Esophagus squamous epithelium (tissue), 5 donors: ENCODE results near the gene PRKCD. TPM values are rescaled to one million over a fixed set of nuclear protein-coding genes. Genes with fewer than 3 reads are reported as not detected.

Source experiments
- DNase-seq: peaks from one replicate; lab custom pipeline; 2025; lab: John Stamatoyannopoulos, UW
- H3K27ac ChIP-seq, 4 donors: fragments of 200-600 bp; sonication (generic); one replicate each; pipeline ENCODE4 v1.5.1; 2016 to 2019; ENCODE audit warnings: mild to moderate bottlenecking in 1 of 4
- H3K27me3 ChIP-seq, 4 donors: fragments of 200-600 bp; sonication (generic); 1 replicate in 3 of 4; 2 replicates in 1 of 4; pipeline versions ENCODE4 v1.5.1 to v1.6.0; 2017 to 2021; ENCODE audit warnings: antibody characterized with exemption in 1 of 4
- H3K36me3 ChIP-seq, 3 donors: fragments of 200-600 bp; sonication (generic); one replicate each; pipeline ENCODE4 v1.5.1; 2016 to 2019
- H3K4me1 ChIP-seq, 3 donors: fragments of 200-600 bp; sonication (generic); one replicate each; pipeline ENCODE4 v1.5.1; 2017 to 2019
- H3K4me3 ChIP-seq, 4 donors: fragments of 200-600 bp; sonication (generic); 1 replicate in 3 of 4; 2 replicates in 1 of 4; pipeline ENCODE4 v1.5.1; 2016 to 2019; ENCODE audit warnings: mild to moderate bottlenecking in 2 of 4, moderate library complexity in 1 of 4
- H3K9me3 ChIP-seq, 3 donors: fragments of 200-600 bp; sonication (generic); one replicate each; pipeline ENCODE4 v1.5.1; 2016 to 2019
- POLR2A ChIP-seq, 4 donors: fragments of 450-650 bp; IDR thresholded peaks; one replicate each; pipeline ENCODE4 v1.6.1; 2017; ENCODE audit warnings: antibody characterized with exemption in 4 of 4, mild to moderate bottlenecking in 4 of 4, moderate library complexity in 3 of 4
- WGBS, 2 donors: methylation state at CpG; one replicate each; pipeline ENCODE4 v1.1.5; 2018; 5-methylcytosine and 5-hydroxymethylcytosine counted together
- intact Hi-C: fragments of 100-400 bp; cut with DNase I; formaldehyde crosslinking; loops from one replicate; pipeline ENCODE4 v1.15.0; 2022
- total RNA-seq, 4 donors: library from RNA; depleted of rRNA; stranded (reverse); fragments of >200 nt; gene quantifications; one replicate each; pipeline ENCODE4 v1.1.0, GENCODE V29; 2016
- TF ChIP-seq, protein P1 (sequence below), 6 experiments: fragments of 450-650 bp in 4 of 6; fragments of 200-600 bp in 2 of 6; sonication (generic) in 2 of 6; IDR thresholded peaks; one replicate each; pipeline ENCODE4 v1.5.1; 2016 to 2019; ENCODE audit warnings: antibody characterized with exemption in 6 of 6, mild to moderate bottlenecking in 4 of 6, moderate library complexity in 4 of 6
- donor health status: DM: yes; HTN: yes; CAD: no.

Gene PRKCD
- total RNA-seq, 4 donors from 2014 or later = 8.8 to 21.5 (median 20.1) TPM

DNA sequence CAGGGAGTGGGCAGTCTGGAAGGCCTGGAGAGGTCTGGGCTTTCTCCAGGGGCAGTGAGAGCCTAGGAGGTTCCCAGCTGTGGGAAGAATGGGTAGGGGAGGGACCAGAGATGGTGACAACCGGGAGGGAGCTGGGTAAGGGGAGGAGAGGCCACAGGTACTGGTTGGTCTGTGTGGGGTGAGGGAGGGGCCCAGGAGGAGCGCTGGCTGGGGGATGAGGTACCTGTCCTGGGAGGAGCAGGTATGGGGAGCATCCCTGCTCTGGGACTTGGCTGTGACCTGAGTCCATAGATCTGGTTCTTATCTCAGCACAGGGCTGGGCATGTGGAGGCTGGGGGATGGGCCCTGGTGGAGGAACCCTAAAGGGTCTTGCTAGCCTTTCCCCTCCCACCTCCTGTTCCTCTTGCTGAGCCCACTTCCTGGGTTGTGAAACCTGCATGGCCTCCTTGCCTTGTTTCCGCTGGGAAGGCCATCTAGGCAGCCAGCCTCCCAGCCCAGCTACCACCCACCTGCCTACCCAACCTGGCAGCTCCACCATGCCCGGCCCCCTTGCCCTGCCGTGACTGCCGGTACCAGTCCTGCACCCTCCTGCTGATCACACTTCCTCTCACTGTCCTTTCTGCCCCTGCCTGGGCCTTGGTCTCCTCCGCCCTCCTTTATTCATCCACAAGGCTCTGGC lies 11.0 kb downstream of the PRKCD start:
- no peaks in the 10 kb centered on the region for H3K27me3 ChIP-seq
- no peak for DNase-seq
- peaks cover 14 to 51% (median 26%) of the 10 kb centered on the region in 3 donors for H3K4me1 ChIP-seq
- 61 to 65% methylated on average over 7 of the region's 7 CpGs for WGBS, 2 donors
- H3K9me3 ChIP-seq = no peaks in the 10 kb centered on the region
- H3K27ac ChIP-seq = peak overlapping the region in 1 of 4 donors; percentile 10
- H3K36me3 ChIP-seq = peaks cover 0 to 64% (median 0%) of the 10 kb centered on the region in 3 donors
- intact Hi-C loops = no loop called here
- TF ChIP-seq, protein P1, sequence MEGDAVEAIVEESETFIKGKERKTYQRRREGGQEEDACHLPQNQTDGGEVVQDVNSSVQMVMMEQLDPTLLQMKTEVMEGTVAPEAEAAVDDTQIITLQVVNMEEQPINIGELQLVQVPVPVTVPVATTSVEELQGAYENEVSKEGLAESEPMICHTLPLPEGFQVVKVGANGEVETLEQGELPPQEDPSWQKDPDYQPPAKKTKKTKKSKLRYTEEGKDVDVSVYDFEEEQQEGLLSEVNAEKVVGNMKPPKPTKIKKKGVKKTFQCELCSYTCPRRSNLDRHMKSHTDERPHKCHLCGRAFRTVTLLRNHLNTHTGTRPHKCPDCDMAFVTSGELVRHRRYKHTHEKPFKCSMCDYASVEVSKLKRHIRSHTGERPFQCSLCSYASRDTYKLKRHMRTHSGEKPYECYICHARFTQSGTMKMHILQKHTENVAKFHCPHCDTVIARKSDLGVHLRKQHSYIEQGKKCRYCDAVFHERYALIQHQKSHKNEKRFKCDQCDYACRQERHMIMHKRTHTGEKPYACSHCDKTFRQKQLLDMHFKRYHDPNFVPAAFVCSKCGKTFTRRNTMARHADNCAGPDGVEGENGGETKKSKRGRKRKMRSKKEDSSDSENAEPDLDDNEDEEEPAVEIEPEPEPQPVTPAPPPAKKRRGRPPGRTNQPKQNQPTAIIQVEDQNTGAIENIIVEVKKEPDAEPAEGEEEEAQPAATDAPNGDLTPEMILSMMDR (IDR thresholded peaks at IDR 0.05) = no peak
- no peak for TF ChIP-seq POLR2A (IDR thresholded peaks at IDR 0.05)
- H3K4me3 ChIP-seq = no peak overlapping the region

DNA sequence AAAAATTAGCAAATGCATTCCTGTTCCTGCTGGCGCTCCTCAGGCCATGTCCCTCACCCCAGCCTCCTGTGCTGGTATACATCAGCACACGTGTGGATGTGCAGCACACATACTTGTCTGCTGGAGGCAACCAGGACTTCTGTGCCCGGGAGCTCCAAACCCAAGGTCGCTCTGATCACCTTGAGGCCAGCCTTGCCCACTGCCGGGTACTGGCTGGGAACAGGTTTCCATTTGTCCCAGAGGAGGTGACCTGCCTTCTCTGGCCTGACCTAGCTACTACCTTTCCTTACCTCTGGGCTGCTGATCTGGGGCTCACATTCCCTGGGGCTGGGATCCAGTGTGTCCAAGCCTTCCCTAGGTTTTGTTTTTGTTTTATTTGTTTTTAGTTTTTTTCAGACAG lies 12.1 kb downstream of the PRKCD start:
- Histone ChIP-seq H3K27ac (no peak overlapping the region), H3K9me3 (no peaks in the 10 kb centered on the region), H3K27me3 (no peaks in the 10 kb centered on the region), H3K4me3 (no peak overlapping the region), H3K4me1 (peaks cover 6 to 39% (median 16%) of the 10 kb centered on the region in 3 donors), H3K36me3 (peaks cover 0 to 75% (median 0%) of the 10 kb centered on the region in 3 donors)
- intact Hi-C loops = no loop called here
- WGBS, 2 donors = 74 to 89% methylated on average over 4 to 5 of the region's 5 CpGs
- DNase-seq = no peak
- TF ChIP-seq POLR2A (IDR thresholded peaks at IDR 0.05) = no peak
- TF ChIP-seq, protein P1 (IDR thresholded peaks at IDR 0.05) = no peak

DNA sequence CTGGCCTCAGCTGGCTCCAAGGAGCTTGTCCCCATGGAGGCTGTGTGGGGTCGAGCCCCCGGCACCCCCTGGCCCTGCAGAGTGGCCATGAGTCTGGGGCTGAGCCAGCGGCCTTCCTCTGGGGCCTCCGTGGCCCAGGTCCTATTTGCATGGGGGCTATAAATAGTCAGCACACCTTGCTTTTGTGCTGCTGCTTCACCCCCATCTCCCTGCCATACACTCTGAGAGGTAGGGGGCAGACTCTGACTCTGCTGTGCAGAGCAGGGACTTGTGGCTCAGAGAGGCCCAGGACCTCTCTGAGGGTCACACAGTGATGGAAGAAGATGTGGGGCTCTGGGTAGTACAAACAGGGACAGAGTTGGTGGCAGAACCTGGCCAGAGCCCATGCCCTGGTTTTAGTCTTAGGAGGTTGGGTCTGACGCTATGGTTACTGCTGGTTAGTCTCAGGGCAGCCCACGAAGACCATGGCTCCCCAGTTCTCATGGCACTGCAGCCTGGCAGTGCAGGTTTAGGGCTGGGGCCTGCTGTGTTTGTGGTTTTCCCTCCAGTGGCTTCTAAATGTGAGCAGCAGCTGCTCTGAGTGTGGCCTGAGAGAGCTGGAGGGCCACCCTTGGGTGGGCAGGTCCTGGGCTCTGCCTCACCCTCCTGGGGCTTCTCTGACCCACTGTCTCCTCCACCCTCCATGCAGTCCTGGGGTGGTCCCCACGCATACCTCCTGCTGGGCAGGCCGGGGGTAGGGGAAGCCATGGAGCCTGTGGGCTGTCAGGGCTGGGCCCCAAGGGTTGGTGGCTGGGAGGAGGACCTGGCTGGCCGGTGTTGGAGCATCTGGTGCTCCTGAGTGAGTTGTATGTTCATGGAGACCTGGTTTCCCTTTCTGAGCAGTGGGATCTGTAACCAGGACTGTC lies 13.6 kb downstream of the PRKCD start:
- no peak overlapping the region for H3K4me3 ChIP-seq
- H3K9me3 ChIP-seq = no peaks in the 10 kb centered on the region
- DNase-seq = no peak
- H3K4me1 ChIP-seq = peaks cover 0 to 24% (median 6%) of the 10 kb centered on the region in 3 donors
- no peaks in the 10 kb centered on the region for H3K27me3 ChIP-seq
- peak overlapping the region in 1 of 4 donors; percentile 28 for H3K27ac ChIP-seq
- H3K36me3 ChIP-seq = peaks cover 0 to 90% (median 10%) of the 10 kb centered on the region in 3 donors
- 60 to 95% methylated on average over 2 to 9 of the region's 9 CpGs for WGBS, 2 donors
- intact Hi-C loops = no loop called here
- TF ChIP-seq, protein P1 (IDR thresholded peaks at IDR 0.05) = no peak
- no peak for TF ChIP-seq POLR2A (IDR thresholded peaks at IDR 0.05)

DNA sequence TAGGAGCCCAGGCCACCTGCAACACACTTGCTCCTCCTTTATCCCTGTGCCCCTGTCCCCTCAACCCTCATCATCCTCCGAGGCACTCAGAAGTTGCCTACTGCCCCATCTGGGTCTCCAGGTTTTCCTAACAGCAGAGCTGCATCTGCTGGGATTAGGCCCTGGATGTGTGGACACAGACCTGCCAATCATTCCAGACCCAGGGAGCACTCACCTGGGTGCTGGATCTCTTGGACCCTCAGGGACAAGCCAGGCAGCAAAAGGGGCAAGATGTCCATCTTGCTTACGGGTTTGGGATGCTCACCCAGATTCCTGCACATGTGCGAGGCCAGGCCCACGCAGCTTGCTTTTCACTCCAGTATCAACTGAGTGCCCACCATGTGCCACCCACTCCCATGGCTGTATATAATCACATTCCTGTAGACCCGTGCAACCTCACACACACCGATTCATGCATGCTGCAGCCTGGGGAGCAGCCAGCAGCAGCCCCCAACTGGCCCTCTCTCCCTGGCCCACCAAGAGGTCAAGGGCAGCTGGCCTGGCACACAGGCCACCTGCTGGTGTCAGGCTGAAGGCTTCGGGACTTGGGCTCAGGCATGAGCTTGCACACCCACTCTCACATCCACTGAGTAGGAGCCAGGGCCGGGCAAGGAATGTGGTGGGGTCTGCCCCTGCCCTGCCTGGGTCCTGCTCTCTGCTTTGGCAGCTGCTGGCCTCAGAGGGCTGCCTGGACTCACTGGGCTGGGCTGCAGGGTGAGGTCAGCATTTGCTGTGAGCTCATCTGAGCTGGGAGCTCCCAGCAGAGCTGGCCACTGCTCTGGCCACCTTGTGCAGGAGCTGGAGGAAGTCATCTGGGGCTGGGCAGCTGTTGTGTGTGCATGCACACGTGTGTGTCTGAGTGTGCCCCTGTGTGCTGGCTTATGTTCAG lies 14.9 kb downstream of the PRKCD start:
- WGBS, 2 donors = 87 to 93% methylated on average over 3 to 7 of the region's 9 CpGs
- peaks cover 0 to 93% (median 17%) of the 10 kb centered on the region in 3 donors for H3K36me3 ChIP-seq
- H3K4me1 ChIP-seq = peaks cover 0 to 13% (median 12%) of the 10 kb centered on the region in 3 donors
- H3K4me3 ChIP-seq = no peak overlapping the region
- H3K27ac ChIP-seq = no peak overlapping the region
- no peak for DNase-seq
- H3K27me3 ChIP-seq = no peaks in the 10 kb centered on the region
- TF ChIP-seq, protein P1 (IDR thresholded peaks at IDR 0.05) = no peak
- no peak for TF ChIP-seq POLR2A (IDR thresholded peaks at IDR 0.05)
- H3K9me3 ChIP-seq = no peaks in the 10 kb centered on the region
- intact Hi-C loops = no loop called here
